ENCODE data around the gene SRL.
"Not testable (repeated sequence)": the region's sequence is repeated elsewhere in the genome, so short reads cannot be mapped to it uniquely, and the experiment has no call there.

SRL gene

GRCh38 chr16:4166821-4167220 lies 75.1 kb downstream of the SRL start:
- no peaks in the 10 kb centered on the region for H3K36me3 ChIP-seq (ENCODE audit: insufficient read depth, low read length)
- no peak overlapping the region for H3K4me3 ChIP-seq (ENCODE audit: low read depth, low read length)
- no peaks in the 10 kb centered on the region for H3K27me3 ChIP-seq (ENCODE audit: insufficient read depth, low read length)
- no peaks in the 10 kb centered on the region for H3K79me2 ChIP-seq (ENCODE audit: control insufficient read depth, insufficient read depth, low read length, unreplicated experiment)
- H3K4me1 ChIP-seq (ENCODE audit: control insufficient read depth, insufficient read depth, low read length, unreplicated experiment): no peaks in the 10 kb centered on the region
- no peak overlapping the region for H3K27ac ChIP-seq (ENCODE audit: low read depth, low read length)
- no peak overlapping the region for H2AFZ ChIP-seq (ENCODE audit: low read length, unreplicated experiment)

GRCh38 chr16:4160658-4161430 lies 81.0 kb downstream of the SRL start:
- no peaks in the 10 kb centered on the region for H3K36me3 ChIP-seq (ENCODE audit: insufficient read depth, low read length)
- H3K4me3 ChIP-seq (ENCODE audit: low read depth, low read length): no peak overlapping the region
- peaks cover 3% of the 10 kb centered on the region; the same call in 1 of the 2 replicates for H3K27me3 ChIP-seq (ENCODE audit: insufficient read depth, low read length)
- H3K79me2 ChIP-seq (ENCODE audit: control insufficient read depth, insufficient read depth, low read length, unreplicated experiment): no peaks in the 10 kb centered on the region
- no peak overlapping the region for H2AFZ ChIP-seq (ENCODE audit: low read length, unreplicated experiment)
- H3K4me1 ChIP-seq (ENCODE audit: control insufficient read depth, insufficient read depth, low read length, unreplicated experiment): no peaks in the 10 kb centered on the region
- H3K27ac ChIP-seq (ENCODE audit: low read depth, low read length): no peak overlapping the region

GRCh38 chr16:4159726-4160125 lies 82.2 kb downstream of the SRL start:
- no peak overlapping the region for H3K27ac ChIP-seq (ENCODE audit: low read depth, low read length)
- peaks cover 3% of the 10 kb centered on the region; the same call in 1 of the 2 replicates for H3K27me3 ChIP-seq (ENCODE audit: insufficient read depth, low read length)
- no peak overlapping the region for H3K4me3 ChIP-seq (ENCODE audit: low read depth, low read length)
- no peaks in the 10 kb centered on the region for H3K4me1 ChIP-seq (ENCODE audit: control insufficient read depth, insufficient read depth, low read length, unreplicated experiment)
- H3K79me2 ChIP-seq (ENCODE audit: control insufficient read depth, insufficient read depth, low read length, unreplicated experiment): no peaks in the 10 kb centered on the region
- H3K36me3 ChIP-seq (ENCODE audit: insufficient read depth, low read length): no peaks in the 10 kb centered on the region
- no peak overlapping the region for H2AFZ ChIP-seq (ENCODE audit: low read length, unreplicated experiment)

GRCh38 chr16:4158143-4159093 lies 83.5 kb downstream of the SRL start:
- Histone ChIP-seq H3K79me2 (ENCODE audit: control insufficient read depth, insufficient read depth, low read length, unreplicated experiment) (no peaks in the 10 kb centered on the region), H3K36me3 (ENCODE audit: insufficient read depth, low read length) (no peaks in the 10 kb centered on the region), H3K27ac (ENCODE audit: low read depth, low read length) (no peak overlapping the region), H3K4me1 (ENCODE audit: control insufficient read depth, insufficient read depth, low read length, unreplicated experiment) (no peaks in the 10 kb centered on the region), H3K27me3 (ENCODE audit: insufficient read depth, low read length) (peaks cover 3% of the 10 kb centered on the region; the same call in 1 of the 2 replicates), H2AFZ (ENCODE audit: low read length, unreplicated experiment) (no peak overlapping the region), H3K4me3 (ENCODE audit: low read depth, low read length) (no peak overlapping the region)

- Histone ChIP-seq H3K4me3 (ENCODE audit: low read depth, low read length) (no peak overlapping the region), H3K27ac (ENCODE audit: low read depth, low read length) (no peak overlapping the region), H3K27me3 (ENCODE audit: insufficient read depth, low read length) (peaks cover 3% of the 10 kb centered on the region; the same call in 1 of the 2 replicates), H3K36me3 (ENCODE audit: insufficient read depth, low read length) (no peaks in the 10 kb centered on the region), H3K79me2 (ENCODE audit: control insufficient read depth, insufficient read depth, low read length, unreplicated experiment) (no peaks in the 10 kb centered on the region), H2AFZ (ENCODE audit: low read length, unreplicated experiment) (no peak overlapping the region), H3K4me1 (ENCODE audit: control insufficient read depth, insufficient read depth, low read length, unreplicated experiment) (no peaks in the 10 kb centered on the region)
Observed at GRCh38 chr16:4157376-4157825, 84.5 kb downstream of the SRL start.

DNA sequence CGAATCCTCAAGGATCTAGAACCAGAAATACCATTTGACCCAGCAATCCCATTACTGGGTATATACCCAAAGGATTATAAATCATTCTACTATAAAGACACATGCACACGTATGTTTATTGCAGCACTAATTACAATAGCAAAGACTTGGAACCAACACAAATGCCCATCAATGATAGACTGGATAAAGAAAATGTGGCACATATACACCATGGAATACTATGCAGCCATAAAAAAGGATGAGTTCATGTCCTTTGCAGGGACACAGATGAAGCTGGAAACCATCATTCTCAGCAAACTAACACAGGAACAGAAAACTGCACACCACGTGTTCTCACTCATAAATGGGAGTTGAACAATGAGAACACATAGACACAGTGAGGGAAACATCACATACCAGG lies 85.4 kb downstream of the SRL start:
- not testable (repeated sequence) for H3K27me3 ChIP-seq (ENCODE audit: insufficient read depth, low read length); H3K27ac ChIP-seq (ENCODE audit: low read depth, low read length); H3K4me1 ChIP-seq (ENCODE audit: control insufficient read depth, insufficient read depth, low read length, unreplicated experiment); H2AFZ ChIP-seq (ENCODE audit: low read length, unreplicated experiment); H3K36me3 ChIP-seq (ENCODE audit: insufficient read depth, low read length); H3K79me2 ChIP-seq (ENCODE audit: control insufficient read depth, insufficient read depth, low read length, unreplicated experiment); H3K4me3 ChIP-seq (ENCODE audit: low read depth, low read length)

GRCh38 chr16:4153364-4153763 lies 88.5 kb downstream of the SRL start:
- H3K27ac ChIP-seq (ENCODE audit: low read depth, low read length); H3K4me1 ChIP-seq (ENCODE audit: control insufficient read depth, insufficient read depth, low read length, unreplicated experiment); H2AFZ ChIP-seq (ENCODE audit: low read length, unreplicated experiment); H3K4me3 ChIP-seq (ENCODE audit: low read depth, low read length); H3K27me3 ChIP-seq (ENCODE audit: insufficient read depth, low read length); H3K36me3 ChIP-seq (ENCODE audit: insufficient read depth, low read length); H3K79me2 ChIP-seq (ENCODE audit: control insufficient read depth, insufficient read depth, low read length, unreplicated experiment): not testable (repeated sequence)

- no peaks in the 10 kb centered on the region for H3K36me3 ChIP-seq (ENCODE audit: insufficient read depth, low read length)
- H3K79me2 ChIP-seq (ENCODE audit: control insufficient read depth, insufficient read depth, low read length, unreplicated experiment): no peaks in the 10 kb centered on the region
- H3K27ac ChIP-seq (ENCODE audit: low read depth, low read length): no peak overlapping the region
- no peak overlapping the region for H2AFZ ChIP-seq (ENCODE audit: low read length, unreplicated experiment)
- H3K4me3 ChIP-seq (ENCODE audit: low read depth, low read length): no peak overlapping the region
- peaks cover 3% of the 10 kb centered on the region; the same call in 1 of the 2 replicates for H3K27me3 ChIP-seq (ENCODE audit: insufficient read depth, low read length)
- H3K4me1 ChIP-seq (ENCODE audit: control insufficient read depth, insufficient read depth, low read length, unreplicated experiment): no peaks in the 10 kb centered on the region
Observed at GRCh38 chr16:4152267-4152666, 89.6 kb downstream of the SRL start.

DNA sequence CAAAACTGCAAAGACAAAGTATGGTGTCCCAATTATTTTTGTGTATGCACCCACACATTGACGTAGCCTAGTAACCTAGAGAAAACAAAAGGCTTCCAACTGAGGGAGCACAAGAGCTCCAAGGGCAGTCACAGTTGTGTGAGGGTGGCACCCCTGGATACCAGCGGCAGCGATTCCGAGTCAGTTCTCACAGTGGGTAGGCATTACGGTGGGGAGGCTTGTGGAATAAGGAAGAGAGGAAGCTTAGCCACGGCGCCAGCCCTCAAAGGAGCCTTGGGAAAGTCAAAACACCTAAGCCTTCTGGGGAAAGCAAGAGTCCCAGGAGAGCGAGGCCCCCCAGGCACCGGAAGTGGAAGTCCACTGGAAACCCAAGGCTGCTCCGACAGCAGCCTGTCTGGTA lies 94.6 kb downstream of the SRL start:
- no peak overlapping the region for H2AFZ ChIP-seq (ENCODE audit: low read length, unreplicated experiment)
- no peaks in the 10 kb centered on the region for H3K27me3 ChIP-seq (ENCODE audit: insufficient read depth, low read length)
- H3K27ac ChIP-seq (ENCODE audit: low read depth, low read length): no peak overlapping the region
- H3K4me3 ChIP-seq (ENCODE audit: low read depth, low read length): no peak overlapping the region
- no peaks in the 10 kb centered on the region for H3K79me2 ChIP-seq (ENCODE audit: control insufficient read depth, insufficient read depth, low read length, unreplicated experiment)
- no peaks in the 10 kb centered on the region for H3K36me3 ChIP-seq (ENCODE audit: insufficient read depth, low read length)
- no peaks in the 10 kb centered on the region for H3K4me1 ChIP-seq (ENCODE audit: control insufficient read depth, insufficient read depth, low read length, unreplicated experiment)

DNA sequence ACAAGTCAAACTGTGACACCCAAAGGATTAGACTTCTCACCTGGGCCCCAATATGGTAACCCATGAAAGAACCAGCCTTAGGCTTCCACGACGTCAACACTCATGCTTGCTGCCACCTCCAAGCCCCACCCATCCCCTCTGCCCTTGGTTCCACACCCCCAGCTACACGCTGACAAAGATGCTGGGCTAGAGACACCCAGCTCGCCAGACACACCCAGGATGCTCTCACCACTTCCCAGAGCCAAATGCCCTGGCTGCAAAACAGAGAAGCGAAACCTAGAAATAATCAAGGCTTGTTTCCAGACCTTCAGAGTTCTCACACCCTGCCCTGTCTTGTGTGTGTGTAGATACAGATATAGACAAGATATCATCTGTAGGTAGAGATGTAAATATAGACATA lies 99.6 kb downstream of the SRL start:
- no peaks in the 10 kb centered on the region for H3K4me1 ChIP-seq (ENCODE audit: control insufficient read depth, insufficient read depth, low read length, unreplicated experiment)
- no peak overlapping the region for H3K27ac ChIP-seq (ENCODE audit: low read depth, low read length)
- H2AFZ ChIP-seq (ENCODE audit: low read length, unreplicated experiment): no peak overlapping the region
- H3K27me3 ChIP-seq (ENCODE audit: insufficient read depth, low read length): peaks cover 4% of the 10 kb centered on the region; the same call in 1 of the 2 replicates
- no peak overlapping the region for H3K4me3 ChIP-seq (ENCODE audit: low read depth, low read length)
- H3K79me2 ChIP-seq (ENCODE audit: control insufficient read depth, insufficient read depth, low read length, unreplicated experiment): no peaks in the 10 kb centered on the region
- no peaks in the 10 kb centered on the region for H3K36me3 ChIP-seq (ENCODE audit: insufficient read depth, low read length)

Data from ACC112 (cell line).